Activated CD4-positive, CD25-positive, alpha-beta regulatory T cell treated with anti-CD3 and anti-CD28 coated beads, Interleukin-2, amount 50 U/mL, for 72 hours (primary cell): ENCODE data around the gene CNKSR3.
"Not testable (repeated sequence)": the region's sequence is repeated elsewhere in the genome, so short reads cannot be mapped to it uniquely, and the experiment has no call there.

ENCODE experiments used
- DNase-seq: peaks from one replicate; pipeline ENCODE4 v3.0.0; 2021

CNKSR3 gene

DNA sequence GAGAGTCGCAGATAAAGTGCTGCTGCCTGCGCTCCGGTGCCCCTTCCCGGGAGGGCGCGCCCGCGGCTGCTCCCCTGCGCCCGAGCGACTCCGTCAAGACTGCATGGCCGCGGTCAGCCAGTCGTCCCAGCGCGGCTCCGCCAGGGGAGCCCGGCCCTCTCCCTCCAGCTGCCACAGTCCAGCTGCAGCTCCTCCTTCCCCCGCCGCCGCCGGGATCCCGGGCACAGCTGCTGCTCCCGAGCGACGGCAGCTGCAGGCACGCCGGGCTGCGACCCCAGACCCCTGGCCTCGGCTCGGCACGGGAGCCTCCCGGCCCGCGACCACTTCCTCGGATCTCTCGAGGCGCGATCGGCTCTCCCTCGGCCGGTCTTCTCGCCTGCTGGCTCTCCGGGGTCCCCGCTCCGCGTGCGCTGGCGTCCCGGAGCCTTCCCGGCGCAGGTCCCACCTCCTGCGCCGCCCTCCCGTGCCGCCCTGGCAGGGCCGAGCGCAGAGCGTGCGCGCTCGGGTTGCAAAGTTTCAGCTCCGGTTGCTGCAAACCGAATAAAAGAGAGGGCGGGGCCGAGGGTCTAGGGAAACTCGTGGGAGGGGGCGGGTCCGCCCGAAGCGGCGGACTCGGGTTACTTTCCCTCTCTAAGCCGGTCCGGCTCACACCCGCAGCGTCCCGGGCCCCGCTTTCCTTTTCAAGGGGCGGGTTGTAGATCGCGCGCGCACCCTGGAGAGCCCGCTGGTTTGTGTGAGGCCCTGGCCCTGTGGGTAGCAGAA is at the start of gene CNKSR3:
TSS of gene CNKSR3 (minus strand) at position 542 of the 762 bp plus-strand sequence. CDS start 571 bp downstream, outside the sequence.
- no peak for DNase-seq

- no peak for DNase-seq
Observed at GRCh38 chr6:154558984-154559383, 48.5 kb upstream of the CNKSR3 start.

DNA sequence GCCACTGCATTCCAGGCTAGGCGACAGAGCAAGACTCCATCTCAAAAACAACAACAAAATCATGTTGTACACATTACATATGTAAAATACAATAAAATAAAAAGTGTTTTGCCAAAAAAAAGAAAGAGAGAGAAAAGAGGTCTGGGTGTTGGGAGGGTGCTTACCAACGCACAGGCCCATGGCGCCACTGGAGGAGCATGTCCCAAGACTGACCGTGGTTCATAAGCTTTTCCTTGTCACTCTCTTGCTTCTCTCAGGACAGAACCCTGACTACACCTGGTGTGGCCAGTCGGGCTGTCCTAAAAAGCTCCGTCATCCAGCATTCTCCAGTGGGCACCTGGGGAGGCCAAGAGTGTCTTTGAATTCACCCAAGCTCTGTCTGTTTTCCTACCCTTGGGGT is 48.0 kb upstream of the CNKSR3 start:
- no peak for DNase-seq

- DNase-seq = no peak
Observed at GRCh38 chr6:154555073-154555677, 44.7 kb upstream of the CNKSR3 start.

- no peak for DNase-seq
Observed at GRCh38 chr6:154554491-154554890, 44.0 kb upstream of the CNKSR3 start.

DNA sequence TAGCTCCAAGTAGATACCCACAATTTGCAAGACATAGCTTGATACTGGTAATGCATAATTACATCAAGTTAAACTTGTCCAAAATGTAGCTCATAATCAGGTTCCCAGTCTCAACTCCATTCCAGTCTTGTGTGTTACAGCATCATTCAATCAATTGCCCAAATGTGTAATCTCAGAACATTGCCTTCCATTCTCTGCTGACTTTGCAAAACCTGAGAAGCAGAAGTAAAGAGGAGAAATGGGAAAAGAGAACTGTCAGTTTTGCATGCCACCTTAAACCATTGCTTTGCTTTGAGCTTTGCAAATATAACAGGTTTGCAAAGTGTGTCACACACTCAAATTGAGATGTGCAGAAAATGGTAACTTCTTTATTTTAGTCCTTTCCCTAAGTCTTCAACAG is 40.3 kb upstream of the CNKSR3 start:
- DNase-seq = no peak

DNA sequence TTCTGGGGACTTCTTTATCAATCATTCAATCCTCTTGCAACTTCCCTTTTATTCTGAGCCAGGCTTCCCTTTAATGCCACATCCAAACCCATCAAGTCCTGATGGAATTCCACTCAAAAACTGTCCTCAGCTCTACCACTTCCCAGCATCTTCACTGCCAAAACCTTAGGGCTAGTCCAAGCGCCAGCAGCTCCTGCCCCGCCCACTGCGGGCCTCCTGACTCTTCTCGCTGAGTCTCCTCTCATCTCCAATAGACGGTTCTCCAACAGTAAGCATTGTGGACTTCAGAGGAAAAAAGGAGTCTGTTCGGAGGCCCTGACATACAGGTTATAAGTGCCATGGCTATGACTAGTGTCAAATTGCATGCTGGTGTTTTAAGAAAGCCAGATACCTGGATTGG is 38.7 kb upstream of the CNKSR3 start:
- no peak for DNase-seq

- no peak for DNase-seq
Observed at GRCh38 chr6:154548130-154548830, 37.8 kb upstream of the CNKSR3 start.

GRCh38 chr6:154543628-154544027 is 33.1 kb upstream of the CNKSR3 start:
- DNase-seq = no peak

GRCh38 chr6:154542747-154543146 is 32.3 kb upstream of the CNKSR3 start:
- DNase-seq = no peak

- not testable (repeated sequence) for DNase-seq
Observed at GRCh38 chr6:154541837-154542236, 31.4 kb upstream of the CNKSR3 start.

- no peak for DNase-seq
Observed at GRCh38 chr6:154539593-154540269, 29.2 kb upstream of the CNKSR3 start.

GRCh38 chr6:154538640-154539191 is 28.2 kb upstream of the CNKSR3 start:
- DNase-seq = no peak

DNA sequence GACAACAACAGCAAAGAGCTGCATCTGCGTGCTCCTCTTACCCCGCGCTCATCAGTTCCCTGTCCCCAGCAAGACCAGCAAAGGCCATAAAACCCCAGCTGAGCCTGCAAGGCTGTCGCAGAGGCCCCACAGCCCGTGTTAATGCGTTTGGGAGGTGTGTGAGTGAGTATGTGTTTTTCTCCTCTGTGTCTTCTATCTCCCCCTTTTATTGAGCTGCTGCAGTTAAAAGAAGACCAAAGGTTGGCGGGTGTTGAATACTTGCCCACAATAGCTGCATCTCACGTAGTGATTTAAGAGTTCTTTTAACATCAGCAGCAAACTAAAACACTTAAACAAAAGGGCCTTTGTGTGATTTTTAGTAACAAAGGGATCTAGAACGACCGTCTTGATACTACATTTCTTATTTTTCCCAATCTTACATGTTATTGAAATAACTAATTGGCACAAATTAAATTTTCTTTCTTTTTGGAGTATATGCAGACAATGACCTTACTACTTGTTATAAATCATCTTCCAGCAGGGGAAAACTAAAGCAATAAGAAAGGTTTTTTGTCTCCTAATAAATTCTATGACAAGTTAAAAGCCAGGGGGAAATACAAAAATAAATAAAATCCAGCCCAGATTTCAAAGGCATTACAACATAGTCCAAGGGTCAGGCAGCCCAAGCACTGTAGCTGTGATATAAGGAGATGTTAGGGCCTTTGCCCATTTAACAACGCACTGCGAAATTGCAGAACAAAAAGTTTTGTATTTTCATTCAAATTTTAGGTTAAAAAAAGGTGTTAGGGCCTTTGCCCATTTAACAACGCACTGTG is 27.2 kb upstream of the CNKSR3 start:
- DNase-seq = no peak

DNA sequence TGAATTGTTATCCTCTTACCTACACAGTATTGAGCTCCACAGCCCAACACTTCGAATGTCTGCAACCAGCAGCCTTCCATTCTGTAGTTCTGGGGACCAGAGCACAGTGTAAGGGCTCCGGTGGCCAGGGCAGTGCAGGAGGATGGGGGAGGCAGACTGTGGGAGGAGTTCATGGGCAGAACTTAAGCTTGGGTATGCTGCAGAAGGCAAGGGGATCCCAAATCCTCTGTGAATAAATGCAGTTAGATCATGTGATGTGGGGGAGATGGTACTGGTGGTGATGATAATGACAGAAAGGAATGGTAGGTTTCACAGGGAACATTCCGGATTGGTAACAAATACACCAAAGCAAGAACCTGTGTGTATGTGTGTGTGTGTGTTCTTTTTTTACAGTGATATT is 26.5 kb upstream of the CNKSR3 start:
- no peak for DNase-seq

DNA sequence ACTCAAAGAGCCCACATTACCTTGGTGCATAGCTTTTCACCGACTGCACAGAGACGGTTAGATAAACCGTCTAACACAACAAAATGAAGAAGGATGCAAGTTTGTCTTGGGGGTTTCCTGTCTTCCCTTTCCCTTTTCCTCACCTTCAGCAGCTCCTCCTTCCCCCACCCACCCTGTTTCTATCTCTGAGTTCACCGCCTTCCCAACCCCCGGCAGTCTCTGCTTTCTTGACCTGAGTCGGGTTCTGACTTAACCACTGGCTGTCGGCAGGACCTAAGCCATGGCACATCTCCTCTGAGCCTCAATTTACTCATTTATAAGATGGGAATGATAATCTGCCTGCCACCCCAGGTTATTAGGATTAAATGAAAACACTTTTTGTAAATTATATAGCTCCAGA is 25.8 kb upstream of the CNKSR3 start:
- DNase-seq = no peak

DNA sequence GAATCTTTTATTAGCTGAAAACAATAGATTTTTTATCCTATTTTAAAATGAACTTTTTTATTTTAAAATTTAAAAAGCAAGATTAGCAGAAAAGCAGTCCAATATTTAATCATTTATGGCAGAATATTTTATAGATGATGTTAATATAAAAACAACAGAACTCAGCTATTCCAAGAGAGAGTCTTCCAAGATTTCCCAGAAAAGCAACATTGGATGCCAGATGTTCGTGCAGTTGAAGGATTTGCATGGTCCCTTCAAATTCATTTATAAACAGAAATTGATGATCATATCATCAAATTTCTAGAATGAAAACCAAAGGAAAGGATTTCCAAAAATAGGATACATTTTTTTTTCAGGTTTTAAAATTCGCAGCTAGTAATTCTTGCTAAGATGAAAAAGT is 25.4 kb upstream of the CNKSR3 start:
- DNase-seq = no peak

GRCh38 chr6:154535147-154535546 is 24.7 kb upstream of the CNKSR3 start:
- no peak for DNase-seq

DNA sequence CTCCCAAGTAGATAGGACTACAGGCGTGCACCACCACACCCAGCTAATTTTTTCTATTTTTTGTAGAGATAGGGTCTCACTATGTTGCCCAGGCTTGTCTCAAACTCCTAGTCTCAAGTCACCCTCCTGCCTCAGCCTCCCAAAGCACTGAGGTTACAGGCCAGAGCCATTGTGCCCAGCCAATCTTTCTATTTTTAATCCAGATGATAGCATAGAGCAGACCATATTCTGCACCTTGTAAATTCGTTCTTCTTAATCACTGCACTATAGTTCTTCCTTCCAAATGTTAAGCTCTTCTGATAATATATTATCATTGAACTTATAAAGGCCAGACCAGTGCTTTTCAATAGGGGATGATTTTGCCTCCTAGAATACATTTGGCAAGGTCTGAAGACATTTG is 24.0 kb upstream of the CNKSR3 start:
- DNase-seq = no peak

- no peak for DNase-seq
Observed at GRCh38 chr6:154532426-154532825, 21.9 kb upstream of the CNKSR3 start.

GRCh38 chr6:154529957-154530356 is 19.5 kb upstream of the CNKSR3 start:
- no peak for DNase-seq

- no peak for DNase-seq
Observed at GRCh38 chr6:154528310-154528915, 17.9 kb upstream of the CNKSR3 start.
